Cortex of kidney (tissue), 1 donor: ENCODE results near the gene TSPOAP1.

ENCODE experiments used
- DNase-seq: peaks from one replicate; lab custom pipeline; 2025; lab: John Stamatoyannopoulos, UW

Gene TSPOAP1

DNA sequence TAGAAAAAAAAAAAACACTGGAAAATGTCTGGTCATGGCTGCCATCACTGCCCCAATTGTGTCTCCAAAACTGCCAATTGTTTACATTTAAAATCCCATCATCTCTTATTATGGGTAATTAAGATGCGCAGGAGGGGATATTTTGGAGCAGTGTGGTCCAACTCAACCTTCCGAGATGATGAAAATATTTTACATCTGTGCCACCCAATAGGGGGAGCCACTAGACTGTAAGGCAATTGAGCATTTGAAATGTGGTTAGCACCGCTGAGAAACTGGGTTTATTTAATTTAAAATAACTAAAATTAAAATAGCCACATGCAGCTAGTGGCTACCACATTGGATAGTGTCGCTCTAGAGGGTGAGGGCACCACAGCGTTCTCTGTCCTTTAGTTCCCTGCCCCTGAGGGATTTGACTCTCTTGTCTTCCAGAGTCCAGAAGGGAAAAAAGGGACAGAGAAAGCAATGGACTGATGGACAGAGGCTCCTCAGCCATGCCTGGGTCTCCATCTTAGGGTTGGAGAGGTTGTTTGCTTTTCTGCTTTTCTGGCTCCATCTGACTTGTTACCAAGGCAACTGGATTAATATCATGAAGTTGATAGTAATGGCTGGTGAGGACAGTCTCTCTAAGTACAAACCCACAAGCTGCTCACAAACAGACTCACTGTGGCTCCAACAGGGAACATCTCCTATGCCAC lies 51.3 kb downstream of the TSPOAP1 start:
- no peak for DNase-seq

DNA sequence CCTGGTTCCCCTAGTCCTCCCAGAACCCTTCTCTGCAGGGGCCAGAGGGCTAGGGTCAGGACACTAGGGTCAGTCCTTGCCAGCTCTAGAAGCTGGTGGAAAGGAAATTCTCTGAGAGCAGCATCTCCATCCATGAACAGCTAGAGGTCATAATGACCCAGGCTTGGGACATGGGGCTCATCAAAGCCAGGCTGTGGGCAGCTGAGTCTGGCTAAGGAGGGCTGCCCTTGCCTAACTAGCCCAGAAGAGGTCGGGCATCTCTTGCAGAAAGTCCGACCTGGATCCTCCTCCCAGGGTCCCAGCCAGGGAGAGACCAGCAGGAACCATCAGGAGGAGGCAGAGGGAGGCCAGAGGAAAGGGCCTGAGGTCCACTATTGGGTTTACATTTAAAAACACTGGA lies 52.2 kb downstream of the TSPOAP1 start:
- DNase-seq = no peak

DNA sequence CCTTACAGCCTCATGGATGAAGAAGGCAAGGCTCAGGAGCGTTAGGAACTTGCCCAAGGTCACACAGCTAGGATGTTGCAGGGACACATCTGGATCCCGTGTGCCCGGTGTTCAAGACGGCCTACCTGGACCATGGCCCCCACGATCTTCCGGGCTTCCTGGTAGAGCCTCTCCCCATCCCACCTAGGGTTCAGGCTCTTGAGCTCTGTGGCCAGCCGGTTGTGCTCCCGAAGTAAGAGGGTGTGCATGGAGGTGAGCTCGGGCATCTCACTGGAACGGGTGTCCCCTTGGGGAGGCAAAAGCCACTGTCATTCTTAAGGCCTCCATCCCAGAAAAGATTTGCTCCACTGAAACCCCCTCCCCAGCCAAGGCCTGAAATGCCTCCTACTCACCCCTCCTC lies 53.2 kb downstream of the TSPOAP1 start:
- DNase-seq = no peak

DNA sequence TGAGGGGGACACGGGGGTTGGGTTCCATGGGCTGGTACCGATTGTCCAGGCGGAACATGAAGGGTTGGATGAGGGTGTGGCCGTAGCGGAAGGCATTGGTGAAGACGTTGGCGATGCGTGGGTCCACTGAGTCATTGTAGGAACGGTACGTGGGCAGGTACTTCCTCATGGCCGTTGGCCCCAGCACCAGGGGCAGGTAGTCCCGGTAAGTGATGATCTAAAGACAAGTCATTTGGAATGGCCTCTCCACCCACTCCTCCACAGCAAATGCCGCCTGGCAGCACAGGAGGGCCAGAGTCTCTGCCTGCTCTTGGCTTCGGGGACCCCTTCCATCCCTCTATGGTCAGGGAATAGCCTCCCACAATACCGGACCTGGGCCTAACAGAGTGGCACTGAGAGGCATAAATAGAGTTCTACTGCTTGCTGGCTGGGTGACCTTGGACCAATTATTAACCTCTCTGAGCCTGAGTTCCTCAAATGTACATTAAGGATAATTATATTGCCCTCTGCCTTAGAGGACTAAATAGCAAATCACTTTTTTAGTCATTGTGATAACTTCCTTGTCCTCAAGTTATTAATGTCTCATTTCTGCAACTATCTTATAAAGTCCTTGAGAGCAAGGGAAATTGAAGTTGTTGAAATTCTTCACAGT lies 55.0 kb downstream of the TSPOAP1 start:
- DNase-seq = no peak

DNA sequence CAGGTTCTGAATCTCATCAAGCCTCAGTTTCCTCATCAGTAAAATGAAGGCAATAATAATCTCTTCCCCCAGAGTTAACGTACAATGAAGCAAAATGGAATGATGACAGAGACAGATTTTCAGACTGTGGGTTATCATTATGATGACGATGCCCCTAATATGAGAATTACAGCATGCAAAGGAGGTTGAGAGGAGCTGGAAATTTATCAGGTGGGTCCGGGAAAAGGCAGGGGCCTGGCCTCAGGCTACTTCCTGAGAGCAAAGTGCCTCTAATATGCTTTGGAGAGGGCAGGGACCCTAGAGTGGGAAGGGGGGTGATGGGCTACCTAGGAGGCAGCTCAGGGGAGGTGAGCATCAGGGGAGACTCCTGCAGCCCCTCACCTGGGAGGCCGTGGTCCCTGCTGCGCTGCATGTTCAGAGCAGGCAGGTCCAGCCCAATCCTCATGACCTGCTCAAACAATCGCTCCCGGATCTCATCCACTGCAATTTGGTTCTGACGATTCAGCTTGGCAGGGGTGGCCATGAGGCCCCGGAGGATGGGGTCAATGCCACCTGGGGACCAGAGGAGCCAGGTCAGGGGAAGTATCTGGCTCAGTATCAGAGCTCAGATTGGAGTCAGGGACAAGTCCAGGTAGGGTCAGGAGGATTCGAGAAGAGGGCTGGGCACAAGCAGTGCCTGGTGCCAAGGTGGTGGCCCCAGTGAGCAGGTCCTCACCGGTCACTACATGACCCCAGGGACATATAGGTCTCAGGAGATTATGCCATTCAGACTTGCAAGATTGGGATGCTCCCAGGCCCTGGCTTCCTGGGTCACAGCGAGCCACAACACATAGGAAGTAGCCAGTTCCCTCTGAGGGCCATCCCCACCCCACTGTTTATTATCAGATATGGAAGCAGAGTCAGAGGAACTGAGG lies 56.0 kb downstream of the TSPOAP1 start:
- no peak for DNase-seq

DNA sequence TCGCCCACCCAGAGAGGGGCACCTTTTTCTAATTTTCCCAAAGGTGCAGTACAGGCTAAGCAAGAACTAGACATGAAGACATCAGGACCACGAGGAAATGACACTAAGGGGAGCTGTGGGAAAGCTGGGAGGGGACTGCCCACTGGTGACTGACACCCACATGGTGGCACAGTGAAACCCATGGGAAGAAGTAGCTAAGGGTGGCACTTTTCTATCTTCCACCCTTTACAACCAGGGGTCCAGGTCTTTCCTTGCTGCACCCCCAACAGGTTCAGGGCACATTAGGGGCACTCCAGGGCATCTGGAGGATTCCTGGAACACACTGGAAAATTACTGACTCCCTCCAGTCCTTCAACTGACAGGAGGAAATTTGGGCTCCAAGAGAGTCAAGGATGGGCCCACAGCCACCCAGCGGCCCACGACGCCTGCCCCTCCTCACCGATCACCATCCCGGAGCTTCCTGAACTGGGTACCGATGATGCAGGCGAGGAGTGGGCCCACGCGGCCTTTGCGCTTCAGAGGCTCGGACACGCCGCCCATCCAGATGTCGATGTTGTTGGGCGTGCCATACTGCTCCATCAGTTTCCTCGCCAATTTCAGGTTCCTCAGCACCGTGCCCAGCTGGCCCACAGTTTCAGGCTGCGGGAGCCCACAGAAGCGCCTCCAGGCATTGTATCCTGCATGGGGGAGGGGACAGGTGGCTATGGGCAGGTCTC lies 57.2 kb downstream of the TSPOAP1 start:
- DNase-seq = no peak

DNA sequence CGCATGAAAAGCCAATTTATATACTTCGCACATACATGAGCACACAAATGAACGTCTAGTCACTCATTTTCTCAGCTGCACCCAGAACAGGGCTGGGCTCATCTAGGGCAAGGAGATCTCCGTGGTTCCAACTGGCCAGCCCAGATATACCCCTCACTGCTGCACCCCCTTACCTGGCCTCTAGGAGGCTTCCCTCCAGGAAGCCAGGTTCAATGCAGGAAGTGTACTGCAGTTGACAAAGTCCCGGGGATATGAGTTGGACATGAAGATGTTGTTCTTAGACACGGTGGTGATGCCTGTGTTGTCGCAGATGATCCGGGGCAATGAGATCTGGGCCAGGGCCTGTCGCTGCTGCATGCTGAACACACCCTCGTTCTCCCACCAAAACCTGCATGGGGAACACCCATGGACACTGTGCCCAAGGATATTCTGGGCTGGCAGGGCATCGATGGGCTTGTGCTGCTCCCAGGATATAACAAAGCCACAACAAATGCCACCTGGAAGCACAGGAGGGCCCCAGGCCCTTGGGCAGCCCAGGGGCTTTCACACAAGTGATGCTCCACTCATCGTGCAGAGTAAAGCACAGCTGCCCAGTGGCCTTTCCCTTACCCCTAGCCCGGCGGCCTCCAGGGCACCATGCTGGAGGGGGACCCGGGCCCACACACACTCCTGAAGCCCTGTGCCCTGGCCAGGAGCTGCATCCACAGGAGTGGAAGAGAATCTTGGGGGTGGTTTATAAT lies 57.9 kb downstream of the TSPOAP1 start:
- DNase-seq = no peak

DNA sequence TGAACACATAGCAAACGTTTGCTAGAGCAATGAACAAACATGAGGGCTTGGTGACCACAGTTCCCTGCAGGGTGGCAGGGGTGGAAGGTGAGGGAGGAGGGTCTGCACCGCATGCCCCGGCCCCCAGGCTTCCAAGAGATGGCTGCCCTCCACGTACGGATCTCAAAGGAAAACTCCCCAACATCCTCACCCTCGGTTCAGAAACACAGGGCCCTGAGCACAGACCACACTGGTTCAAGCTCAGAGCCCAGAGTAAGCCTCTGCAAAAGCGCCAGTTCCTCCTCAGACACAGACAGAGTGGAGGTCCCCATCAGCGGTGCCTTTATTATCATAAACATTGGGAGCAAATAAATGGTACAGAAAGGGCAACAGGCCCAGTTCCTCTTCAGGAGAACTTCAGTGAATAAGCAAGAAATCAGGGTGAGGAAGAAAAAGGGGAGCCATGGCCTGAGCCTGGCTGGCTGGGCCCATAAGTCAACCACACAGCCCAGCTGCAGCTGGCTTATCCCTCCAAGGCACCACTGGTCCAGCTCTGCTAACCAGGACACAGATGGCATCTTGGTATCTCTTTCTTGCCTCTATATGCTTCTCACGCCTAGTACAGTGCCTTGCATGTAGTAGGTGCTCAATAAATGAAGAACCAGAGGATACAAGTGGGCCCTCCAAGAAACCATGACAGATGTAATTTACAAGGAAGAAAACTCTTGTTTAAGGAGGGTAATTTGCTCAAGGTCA lies 58.9 kb downstream of the TSPOAP1 start:
- no peak for DNase-seq

DNA sequence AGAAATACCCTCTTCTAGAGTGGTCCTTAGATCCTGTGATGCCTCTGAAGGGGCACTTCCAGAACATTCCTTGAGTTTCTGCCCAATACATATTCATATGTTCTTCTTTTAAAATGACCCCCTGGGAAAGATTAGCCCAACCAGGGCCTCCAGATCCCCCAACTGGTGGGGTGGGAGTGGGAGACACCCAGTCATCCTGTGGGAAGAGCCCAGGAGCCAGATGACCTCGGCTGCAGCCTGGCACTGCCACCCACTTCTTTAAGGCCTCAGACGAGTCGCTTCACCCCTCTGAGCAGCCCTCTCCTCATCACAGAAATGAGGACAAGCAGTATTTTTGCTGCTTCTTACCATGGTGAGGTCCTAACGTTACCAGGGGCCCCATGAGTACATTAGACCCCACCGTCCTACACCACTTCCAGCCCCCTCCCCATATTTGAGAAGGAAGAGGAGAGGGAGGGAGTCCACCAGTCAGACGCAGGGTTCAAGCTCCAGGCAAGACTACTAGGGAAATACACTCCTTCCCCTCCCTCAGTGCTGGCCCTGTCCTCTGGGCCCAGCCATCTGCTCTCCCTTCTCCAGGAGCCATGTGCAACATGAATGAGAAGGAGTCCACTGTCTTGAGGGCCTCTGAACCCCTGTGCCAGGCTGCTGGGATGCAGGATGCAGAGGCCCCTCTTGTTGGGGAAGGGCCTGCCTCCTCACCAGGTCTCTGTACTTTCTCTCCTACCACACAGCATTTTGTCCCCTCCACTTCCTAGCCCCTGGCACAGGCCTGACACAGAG lies 59.6 kb downstream of the TSPOAP1 start:
- DNase-seq = no peak

DNA sequence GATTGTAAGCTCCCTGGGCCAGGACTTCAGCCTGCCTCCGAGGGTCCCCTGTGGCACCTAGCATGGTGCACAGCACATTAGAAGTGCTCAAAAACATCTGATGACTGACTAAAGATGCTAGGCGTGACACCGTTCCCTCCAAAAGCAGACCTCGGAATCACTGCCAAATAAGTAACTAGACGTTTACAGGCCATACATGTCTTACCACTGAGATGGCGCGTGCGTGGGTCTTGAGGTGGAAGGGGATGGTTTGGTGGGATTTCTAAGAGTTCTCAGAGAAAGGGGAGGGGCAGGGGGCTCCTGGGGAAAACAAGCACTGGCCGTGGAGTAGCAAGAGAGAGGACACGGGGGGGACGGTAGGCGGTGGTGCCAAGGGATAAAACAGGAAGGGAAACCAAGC lies 60.3 kb downstream of the TSPOAP1 start:
- DNase-seq = no peak

DNA sequence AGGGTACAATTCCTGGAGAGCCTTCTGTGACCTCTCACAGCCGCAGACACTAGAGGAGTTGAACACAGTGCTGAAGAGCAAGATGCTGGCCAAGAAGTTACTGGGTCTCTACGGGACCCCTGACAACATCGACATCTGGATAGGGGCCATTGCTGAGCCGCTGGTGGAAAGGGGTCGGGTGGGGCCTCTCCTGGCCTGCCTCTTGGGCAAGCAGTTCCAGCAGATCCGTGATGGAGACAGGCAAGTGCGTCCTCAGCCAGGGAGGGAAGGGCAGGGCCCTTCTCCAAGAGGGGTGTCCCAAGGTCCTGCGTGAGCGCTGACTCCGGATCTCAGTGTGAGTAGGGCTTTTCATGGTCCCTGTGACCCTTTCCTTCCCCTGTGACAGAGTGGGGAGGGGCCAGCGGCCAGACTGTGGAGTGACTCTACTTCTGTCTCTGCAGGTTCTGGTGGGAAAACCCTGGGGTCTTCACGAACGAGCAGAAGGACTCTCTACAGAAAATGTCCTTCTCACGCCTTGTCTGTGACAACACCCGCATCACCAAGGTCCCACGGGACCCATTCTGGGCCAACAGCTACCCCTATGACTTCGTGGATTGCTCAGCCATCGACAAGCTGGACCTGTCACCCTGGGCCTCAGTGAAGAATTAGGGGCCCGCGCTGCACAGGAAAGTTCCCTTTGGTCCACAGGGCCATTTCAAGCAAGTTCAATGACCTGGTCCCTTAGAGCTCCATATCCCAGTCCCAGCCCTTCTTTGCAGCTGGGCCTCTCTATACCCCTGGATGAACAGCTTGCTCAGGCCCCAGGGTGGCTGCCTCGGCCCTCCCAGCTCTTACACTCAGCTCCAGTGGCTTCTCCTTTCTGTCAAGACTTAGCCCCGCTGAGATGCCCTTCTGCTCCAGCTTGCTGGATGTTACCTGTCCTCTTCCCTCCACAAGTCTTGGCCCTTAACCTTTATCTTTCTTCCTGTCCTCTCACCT lies 61.0 kb downstream of the TSPOAP1 start:
- no peak for DNase-seq

DNA sequence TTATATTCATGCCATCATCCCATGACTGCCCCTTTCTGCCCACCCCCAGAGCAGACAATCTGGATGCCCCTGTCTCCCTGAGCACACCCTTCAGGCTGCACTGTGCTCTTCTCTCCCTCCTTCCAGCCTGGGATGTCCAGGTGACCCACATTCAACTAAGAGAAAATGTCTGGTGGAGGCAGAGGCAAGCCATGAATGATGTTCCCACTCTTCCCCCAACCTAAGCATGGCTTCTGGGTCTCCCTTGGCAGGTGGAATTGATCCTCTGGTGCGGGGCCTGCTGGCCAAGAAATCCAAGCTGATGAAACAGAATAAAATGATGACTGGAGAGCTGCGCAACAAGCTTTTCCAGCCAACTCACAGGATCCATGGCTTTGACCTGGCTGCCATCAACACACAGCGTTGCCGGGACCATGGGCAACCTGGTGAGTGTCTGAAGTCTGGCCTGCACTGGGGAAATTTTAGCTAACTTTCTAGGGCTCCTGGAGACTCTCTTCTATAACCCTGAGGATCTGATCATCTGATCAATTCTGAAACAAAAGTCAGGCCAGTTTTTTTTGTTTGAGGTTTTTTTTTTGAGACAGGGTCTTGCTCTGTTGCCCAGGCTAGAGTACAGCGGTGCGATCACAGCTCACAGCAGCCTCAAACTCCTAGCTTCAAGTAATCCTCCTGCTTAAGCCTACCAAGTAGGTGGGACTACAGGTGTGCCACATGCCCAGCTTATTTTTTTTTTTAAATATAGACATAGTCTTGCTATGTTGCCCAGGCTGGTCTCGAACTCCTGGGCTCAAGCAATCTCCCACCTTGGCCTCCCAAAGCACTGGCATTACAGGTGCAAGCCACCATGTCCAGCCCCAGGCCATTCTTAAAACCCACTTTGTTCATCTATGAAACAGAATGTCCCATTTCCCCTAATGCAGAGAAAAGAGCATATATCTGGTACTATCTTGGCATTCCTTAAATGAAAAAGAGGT lies 62.4 kb downstream of the TSPOAP1 start:
- DNase-seq = no peak

DNA sequence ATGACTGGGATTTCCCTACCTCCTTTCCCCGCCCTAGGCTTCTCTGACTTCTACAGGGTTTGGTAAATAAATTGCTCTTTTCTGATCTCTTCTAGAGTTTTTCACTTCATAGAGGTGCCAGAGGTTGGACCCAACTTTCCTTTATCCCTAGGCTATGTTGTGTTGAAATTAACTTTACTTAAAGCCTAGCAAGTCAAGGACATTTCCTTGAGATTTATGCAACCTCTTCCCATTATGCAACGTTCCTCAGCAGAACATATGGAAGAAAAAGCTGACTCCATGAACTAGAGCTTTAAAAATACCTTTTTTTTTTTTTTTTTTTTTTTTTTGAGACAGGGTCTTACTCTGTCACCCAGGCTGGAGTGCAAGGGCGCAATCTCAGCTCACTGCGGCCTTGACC lies 63.3 kb downstream of the TSPOAP1 start:
- DNase-seq = no peak

DNA sequence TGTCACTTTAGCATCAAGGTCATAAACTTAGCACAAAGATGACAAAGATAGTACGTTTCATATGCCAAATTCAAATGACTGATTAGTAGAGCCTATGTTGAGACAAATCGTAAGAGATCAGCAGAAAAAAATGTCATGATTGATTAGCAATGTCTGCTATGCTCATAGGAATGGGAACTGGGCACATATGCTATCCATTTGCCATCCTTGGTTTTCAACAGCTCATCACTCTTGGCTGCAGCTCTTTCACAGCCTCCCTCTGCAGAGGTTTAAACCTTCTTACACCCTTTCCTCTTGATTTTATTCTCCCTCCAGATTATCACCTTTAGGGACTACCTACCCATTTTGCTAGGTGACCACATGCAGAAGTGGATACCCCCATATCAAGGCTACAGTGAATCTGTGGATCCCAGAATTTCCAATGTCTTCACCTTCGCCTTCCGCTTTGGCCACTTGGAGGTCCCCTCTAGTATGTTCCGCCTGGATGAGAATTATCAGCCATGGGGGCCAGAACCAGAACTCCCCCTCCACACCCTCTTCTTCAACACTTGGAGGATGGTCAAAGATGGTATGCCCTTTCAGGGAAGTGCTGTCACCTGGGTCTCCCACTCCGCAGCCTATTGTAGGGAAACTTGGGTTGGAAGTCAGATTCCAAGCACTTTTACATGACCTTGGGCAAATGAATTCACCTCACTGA lies 64.0 kb downstream of the TSPOAP1 start:
- DNase-seq = no peak

DNA sequence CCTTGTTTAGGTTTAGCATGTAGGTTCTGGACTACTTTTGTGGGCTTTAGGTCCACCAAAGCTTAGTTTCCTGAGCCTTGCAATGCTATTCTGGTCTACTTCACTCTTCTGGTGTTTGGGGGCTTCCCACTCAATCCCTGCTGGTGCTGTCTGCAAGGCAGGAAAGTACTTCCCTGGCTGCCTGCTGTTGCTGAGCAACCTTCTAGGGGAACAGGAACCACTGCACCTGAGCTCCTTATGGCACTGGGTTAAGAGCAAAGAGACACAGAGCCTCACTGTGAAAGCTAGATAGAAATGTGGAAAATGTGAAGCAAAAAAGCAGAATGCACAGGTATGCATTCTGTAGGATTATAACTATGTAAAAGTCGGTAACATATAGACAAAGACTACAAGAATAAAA lies 64.8 kb downstream of the TSPOAP1 start:
- DNase-seq = no peak

DNA sequence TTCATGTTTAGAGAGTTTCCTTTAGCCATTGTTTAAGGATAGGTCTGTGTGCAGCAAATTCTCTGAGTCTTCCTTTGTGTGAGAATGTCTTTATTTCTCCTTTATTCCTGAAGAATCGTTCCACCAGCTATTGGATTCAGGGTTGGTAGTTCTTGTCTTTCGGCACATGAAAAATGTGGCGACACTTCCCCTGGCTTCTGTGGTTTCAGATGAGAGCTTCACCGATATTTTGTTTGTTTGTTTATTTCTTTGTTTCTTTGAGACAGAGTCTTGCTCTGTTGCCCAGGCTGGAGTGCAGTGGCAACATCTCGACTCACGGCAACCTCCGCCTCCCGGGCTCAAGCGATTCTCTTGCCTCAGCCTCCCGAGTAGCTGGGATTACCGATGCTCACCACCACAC lies 66.4 kb downstream of the TSPOAP1 start:
- no peak for DNase-seq

DNA sequence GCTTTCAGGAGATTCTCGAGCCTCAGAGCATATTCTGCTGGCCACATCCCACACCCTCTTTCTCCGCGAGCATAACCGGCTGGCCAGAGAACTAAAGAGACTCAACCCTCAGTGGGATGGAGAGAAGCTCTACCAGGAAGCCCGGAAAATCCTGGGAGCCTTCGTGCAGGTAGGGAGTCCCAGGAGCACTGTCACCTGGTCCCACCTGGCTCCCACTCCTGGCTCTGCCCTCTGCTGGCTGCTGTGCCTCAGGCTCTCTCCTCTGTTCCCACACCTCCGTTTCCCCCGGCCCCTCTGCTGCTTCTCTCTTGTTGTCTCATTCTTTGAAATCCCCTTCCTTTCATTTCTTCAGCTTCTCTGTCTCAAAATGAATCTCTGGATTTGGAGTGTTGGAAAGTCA lies 73.8 kb downstream of the TSPOAP1 start:
- no peak for DNase-seq
